Stimulated activated CD4-positive, alpha-beta T cell treated with anti-CD3 and anti-CD28 coated beads, Interleukin-15, amount 100 ng/mL, for 1 hour (primary cell): Measurements from ENCODE around the gene FNDC11.
A peak's percentile ranks its signal among the peaks of the same experiment; 100 is the strongest.
"Not testable (repeated sequence)": the region's sequence is repeated elsewhere in the genome, so short reads cannot be mapped to it uniquely, and the experiment has no call there.

ENCODE experiments used
- DNase-seq, 2 donors: peaks; one replicate each; pipeline ENCODE4 v3.0.0-alpha.2; 2020; ENCODE audit warnings: low read depth in 1 of 2, low spot score in 1 of 2

The FNDC11 gene

DNA sequence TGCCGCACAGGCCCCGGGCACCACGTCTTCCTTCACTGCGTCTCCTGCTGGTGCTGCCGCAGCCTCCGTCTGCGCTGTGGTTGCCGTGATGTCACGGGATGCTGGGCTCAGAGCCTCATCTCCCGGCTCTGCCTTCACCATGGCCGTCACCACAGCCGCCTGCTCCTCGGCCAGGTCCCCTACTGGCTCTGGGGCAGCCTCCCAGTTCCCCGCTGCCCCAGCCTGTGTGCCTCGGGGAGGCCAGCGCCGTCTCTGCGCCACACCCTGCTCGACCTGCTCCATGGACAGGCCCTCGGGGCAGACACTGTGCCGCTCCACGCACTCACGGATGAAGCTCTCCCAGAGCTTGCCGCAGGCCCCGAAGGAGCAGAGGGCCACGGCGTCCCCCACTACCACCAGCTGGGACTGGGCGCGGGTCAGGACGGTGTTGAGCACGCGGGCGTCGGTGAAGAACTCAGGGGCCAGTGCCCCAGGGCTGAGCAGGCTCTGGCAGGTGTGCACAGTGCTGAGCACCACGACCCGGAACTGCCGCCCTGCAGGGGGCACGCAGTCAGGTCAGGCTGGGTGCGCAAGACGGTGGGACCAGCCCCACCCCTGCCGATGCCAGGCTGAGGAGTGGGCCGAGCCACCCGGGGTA is 11.9 kb downstream of the FNDC11 start:
- no peak for DNase-seq

DNA sequence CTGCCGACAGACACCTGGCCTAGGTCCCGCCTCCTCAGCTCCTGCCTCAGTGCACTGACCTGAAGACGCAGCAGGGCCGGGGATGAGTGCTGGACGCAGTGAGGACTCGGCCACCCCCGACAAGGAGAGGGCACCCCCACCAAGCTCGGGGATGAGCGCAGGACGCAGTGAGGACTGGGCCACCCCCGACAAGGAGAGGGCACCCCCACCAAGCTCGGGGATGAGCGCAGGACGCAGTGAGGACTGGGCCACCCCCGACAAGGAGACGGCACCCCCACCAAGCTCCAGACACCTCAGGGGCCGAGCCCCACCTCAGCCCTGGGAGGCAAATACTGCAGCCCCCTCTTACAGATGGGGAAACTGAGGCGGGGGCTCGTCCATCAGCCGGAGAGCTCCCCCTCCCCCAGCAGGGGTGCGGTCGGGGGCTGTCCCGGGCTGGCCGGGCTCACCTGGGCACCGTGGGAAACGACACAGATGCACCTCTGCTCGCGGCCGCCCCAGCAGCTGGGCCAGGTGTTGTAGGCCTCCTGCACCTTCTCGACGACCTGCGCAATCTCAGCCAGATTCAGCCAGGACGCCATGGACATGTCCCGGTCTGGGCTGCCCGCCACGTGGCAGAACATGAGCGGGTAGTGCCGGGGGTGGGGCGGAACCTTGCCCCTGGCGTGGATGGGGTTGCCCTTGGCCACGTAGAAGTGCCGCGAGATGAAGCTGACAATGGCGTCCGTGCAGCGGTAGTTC is 12.6 kb downstream of the FNDC11 start:
- no peak for DNase-seq

DNA sequence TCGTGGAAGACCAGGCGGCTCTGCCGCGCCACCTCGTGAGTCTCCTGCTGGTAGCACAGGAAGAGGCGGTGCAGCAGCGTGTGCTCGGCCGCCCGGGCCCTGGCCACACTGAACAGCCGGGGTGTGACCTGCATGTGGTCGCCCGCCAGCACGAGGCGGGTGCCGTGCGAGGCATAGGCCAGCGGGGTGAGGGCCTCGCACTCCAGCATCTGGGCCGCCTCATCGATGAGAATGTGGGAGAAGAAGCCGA is 13.1 kb downstream of the FNDC11 start:
- DNase-seq: no peak

DNA sequence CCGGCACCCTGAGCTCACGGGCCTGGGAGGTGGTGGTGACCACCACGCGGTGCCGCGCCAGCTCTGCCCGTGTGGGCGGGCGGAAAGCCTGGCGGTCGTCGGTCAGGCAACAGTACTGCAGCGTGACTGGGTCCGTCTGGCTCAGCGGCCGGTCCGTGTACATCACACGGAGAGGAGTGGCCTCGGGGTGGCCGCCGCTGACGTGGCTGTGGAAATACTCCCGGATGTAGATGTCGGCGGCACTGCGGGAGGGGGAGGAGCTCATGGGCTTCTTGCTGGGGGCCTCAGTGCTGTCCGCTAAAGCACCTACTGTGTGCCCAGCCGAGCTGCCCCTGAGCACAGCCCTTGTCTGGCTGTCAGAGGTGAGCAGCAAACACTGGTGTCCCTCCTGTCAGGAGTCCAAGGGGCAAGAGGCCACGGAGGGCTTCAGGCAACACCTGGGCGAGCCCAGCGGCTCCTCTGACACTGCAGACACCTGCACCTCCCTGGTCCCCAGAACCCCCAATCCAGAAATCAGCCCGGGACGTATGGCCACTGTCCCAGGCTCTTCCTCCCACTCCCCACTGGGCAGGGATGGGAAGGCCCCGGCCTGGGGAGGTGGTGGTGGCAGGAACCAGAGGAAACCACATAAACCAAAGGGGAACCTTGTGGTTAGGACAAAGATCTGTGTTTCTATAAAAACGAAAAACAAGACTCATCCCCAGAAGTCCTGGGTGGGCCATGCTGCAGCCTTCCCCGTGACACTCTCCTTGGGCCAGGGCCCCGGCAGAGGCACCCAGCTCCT is 13.6 kb downstream of the FNDC11 start:
- peak; percentile 12 to 29 for DNase-seq

DNA sequence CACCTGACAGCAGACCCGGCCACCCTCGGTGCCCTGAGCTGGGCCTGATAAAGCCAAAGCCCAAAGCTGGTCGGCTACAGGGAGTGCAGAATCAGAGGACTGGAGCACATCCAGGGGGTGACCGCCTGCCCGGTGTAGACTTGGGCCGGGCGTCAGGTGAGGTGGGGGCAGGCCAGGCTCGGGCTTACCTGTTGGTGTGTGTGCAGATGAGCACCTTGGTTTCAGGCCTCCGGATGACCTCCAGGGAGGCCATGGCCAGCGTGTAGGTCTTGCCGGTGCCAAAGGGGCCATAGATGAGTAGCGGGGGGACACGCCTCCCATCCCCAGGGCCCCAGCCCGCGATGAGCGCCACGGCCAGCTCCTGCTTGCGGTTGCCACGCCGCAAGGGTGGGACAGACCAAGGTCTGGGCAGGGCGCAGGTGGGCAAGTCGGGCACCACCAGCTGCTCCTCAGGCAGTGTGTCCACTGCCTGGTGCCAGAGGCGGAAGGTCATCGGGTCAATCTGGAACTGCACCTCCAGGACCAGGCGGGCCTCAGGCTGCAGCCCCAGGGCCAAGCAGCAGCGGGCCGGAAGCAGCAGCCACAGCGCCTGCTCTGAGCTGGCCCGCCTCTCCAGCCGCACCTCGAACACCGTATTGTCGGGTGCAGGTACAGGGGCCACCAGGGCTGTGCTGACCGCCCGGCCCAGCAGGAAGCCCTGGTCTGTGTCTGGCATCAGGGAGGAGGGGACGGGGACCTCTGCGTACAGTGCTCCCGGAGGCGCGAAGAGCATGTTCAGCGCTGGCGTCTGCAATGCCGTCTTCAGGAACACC is 14.4 kb downstream of the FNDC11 start:
- DNase-seq: no peak

DNA sequence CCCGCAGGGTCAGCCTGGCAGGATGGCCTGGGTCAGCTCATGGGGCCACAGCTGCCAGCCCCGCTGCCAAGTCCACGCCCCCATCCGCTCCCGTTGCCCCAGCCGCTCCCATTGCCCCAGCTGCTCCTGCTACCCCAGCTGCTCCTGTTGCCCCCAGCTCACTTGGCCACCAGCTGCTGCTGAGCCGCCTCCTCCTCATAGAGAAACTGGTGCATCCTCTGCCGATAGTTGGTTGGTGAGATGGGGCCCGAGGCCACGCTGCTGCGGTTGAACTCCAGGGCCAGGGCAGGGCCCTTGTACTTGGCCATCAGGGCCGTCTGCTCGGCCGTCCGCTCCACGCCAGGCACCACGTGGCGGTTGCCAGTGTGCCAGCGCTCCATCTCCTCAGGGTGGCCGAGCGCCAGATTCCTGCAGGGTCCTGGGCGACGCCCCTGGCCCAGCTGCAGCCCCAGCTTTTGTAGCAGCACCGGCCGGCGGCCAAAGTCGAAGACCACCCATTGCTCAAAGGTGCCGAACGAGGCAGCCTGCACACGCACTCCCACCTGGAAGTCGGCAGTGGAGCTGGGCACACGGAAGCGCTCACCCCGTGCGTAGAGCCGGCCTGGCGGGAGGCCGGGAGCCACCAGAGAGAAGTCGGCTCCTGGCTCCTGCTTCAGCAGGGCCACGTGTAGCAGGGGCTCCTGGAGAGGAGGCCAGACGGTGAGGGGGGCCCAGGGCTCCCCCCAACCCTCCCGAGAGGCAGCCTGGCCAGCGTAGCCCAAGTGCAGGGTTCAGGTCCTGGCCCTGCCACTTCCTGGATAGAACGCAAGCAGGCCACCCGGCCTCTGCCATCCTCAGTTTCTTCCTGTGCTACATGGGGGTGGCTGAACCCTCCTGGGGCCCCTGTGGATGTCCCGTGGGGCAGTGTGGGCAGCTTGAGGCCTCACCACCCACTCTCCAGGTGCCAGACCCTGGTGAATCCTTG is 15.3 kb downstream of the FNDC11 start:
- DNase-seq: no peak

DNA sequence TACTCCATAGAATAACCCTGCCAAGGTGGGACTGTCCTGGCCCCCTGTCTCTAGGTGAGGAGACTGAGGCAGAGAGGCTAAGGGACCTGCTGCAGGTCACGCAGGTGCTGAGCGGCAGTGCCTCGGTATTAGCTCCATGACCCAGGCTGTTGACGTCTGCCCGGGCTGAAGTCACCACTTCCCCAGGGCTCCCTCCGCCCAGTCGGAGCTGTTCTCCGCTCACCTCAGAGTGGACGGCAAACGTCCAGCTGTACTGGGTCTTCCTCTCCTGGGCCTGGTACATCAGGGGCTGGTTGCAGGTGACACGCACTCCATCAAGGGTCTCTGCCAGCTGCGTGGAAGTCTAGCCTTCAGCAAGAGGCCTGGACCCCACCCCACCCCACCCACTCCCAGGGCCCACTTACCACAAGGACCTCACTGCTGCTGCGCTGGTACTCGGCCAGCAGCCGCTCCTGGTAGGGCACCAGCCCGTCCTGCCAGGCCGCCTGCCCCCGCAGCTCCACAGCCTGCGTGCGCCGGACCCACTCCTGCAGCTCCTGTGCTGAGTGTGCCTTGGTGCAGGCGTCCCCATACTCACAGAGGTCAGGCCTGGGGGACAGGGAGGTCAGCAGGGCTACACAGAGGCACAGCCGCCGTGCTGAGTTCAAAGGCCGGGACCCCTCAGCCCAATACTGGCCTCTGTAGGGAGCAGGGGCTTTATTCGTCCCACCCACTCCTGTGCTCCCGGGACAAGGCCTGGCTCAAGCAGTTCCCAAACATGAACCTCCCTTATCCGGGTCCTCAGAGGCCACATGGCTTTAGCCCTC is 16.5 kb downstream of the FNDC11 start:
- DNase-seq: no peak

DNA sequence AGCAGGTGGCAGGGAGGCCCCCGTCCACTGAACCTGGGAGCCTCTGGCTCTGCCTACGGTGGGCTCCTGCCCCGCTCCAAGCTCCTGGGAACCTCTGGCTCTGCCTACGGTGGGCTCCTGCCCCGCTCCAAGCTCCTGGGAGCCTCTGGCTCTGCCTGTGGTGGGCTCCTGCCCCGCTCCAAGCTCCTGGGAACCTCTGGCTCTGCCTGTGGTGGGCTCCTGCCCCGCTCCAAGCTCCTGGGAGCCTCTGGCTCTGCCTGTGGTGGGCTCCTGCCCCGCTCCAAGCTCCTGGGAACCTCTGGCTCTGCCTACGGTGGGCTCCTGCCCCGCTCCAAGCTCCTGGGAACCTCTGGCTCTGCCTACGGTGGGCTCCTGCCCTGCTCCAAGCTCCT is 17.1 kb downstream of the FNDC11 start:
- DNase-seq: not testable (repeated sequence)

DNA sequence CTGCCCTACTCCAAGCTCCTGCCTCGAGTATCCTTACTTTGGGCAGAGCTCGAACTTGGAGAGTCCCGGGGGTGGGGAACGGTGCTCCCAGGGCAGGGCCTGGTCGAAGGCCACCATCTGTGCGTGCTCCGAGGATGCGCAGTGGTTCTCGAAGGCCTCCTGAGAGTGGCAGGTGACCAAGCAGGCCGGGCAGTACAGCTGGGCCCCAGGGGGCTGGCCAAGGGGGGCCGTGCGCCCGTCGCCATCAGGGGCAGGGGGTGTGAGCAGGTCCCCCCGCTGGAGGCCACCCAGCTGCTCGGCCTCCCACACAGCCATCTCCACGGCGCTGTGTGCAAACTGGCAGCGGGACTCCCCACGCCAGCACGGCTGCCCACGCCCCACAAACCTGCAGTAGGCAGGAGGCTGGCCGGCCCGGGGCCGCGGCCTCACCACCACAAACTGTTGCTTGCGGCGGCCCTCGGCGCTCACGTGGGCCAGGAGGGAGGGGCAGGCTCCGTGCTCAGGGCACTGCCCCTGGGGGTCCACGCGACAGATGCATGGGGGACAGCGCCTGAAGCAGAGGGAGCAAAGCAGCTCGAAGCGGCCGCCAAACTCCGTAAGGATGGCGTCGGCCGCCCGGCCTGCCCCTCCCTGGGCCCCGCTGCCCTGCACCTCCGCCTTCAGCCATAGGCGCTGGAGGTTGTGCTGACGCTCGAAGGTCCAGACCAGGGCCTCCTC is 18.3 kb downstream of the FNDC11 start:
- no peak for DNase-seq

DNA sequence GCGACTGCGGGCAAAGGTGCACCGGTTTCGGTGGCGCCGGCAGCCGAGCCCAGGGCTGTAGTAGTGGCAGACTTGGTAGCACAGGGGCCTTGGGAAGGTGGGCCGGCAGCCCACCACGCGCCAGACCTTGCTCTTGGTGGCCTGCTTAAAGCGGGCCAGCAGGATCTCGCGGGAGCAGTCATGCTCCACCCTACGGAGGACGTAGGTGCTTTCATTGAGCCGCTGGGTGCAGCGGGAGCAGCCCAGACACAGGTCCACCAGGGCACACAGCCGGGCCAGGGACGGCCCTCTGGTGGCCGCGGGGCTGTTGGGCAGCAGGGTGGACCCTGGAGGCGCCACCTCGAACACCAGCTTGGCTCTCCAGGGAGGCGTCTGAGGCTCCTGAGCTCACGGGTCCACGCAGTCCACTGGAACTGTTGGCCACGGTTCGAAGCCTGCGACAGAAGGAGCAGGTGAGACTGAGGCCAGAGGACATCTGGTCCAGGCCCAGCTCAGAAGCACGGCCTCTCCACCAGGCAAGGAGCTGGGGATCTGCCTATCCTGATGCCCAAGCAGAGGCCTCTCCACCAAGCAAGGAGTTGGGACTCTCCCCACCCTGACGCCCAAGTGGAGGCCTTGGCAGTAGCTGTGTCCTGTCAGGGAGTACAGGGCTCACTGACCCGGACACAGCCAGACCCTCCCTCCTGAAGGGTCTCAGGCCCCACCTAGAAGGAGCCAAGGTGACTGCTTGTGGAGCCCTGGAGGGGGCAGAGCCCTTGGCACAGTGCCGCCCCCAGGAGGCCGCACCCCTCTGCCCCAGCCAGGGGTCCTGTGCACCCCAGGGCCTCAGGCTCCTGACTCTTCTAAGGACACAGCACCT is 19.1 kb downstream of the FNDC11 start:
- DNase-seq: no peak

DNA sequence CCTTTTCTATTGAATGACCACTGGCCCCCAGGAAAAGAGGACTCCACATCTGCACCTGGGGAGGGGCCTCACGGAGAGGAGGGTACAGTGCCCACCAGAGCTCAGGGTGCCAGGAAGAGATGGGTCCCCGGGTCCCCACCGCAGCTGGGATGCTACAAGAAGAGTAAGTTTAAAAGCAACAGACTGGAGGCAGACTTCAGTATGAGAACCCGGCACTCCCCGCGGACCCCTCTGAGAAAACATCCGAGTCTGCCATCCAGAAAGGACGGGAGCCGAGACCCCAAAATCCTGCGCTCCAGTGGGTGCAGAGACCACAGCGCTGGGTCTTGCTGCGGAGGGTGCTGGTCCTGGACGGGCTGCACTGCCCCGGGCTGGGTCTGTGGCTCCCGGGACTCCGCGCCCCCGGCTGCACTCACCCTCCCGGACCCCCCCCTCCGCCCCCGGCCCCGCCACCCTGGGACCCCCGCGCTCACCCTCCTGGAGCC is 19.7 kb downstream of the FNDC11 start:
- DNase-seq: no peak

DNA sequence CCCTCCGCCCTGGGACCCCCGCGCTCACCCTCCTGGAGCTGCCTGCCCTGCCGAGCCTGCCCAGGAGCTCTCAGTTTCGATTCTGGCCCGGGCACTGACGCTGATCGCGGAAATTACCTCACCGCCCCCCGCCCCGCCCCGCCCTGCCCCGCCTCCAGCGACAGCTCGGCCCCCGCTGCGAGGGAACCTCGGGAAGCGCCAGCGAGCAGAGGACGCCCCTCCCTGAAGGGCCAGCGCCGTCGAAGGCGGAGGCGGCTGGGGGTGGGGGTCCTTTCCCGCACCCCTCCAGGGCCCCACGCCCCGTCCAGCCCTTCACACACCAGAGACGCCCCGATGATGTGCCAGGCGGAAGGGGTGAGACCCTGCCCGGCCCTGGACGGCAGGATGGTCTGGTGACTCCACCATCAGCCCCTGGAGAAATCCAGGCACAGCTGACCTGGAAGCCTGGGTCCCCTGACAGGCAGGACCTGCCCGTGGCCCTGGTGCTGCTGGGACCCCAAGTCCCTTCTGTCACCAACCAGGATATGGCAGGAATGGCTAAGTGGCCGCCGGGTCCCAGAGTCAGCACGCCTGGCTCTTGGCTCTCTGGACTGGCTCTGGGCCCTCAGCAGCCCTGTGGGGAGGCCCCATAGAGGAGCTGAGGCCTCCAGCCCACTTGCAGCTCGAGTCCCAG is 20.3 kb downstream of the FNDC11 start, which contains the start of gene HELZ2:
Gene HELZ2 (minus strand): TSS at position 84 of the 673 bp plus-strand sequence. CDS start 1,854 bp downstream, outside the sequence.
- DNase-seq: peak; percentile 32 to 51

DNA sequence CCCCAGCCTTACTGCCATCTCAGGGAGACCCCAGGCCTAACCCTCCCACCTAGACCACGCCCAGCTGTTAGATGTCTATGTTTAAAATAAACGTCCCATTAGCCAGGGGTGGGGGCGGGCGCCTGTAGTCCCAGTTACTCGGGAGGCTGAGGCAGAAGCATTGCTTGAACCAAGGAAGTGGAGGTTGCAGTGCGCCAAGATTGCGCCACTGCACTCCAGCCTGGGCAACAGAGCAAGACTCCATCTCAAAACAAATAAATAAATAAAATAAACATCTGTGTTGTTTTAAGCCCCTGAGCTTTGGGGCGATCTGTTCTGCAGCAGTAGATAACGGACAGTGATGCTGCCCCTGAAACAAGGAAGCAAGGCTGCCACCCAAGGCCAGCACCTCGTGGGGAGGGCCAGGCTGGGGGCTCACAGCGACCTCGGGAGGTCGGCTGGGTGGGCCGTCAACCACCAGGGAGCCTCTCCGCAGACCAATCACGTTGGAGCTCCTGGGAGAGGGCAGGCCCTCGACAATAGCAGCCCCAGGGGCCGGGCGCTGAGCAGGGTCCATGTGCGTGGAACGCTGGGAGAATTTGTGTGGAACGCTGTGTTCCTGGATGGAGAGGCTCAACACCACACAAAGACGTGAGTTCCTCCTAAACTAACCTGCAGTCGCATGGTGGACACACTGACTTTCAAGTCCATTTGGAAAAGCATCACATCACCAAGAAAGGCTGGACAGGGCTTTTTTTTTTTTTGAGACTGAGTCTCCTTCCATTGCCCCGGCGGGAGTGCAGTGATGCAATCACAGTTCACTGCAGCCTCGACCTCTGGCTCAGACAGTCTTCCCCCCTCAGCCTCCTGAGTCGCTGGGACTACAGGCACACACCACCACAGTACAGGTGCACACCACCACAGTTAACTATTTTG is 21.1 kb downstream of the FNDC11 start:
- no peak for DNase-seq

DNA sequence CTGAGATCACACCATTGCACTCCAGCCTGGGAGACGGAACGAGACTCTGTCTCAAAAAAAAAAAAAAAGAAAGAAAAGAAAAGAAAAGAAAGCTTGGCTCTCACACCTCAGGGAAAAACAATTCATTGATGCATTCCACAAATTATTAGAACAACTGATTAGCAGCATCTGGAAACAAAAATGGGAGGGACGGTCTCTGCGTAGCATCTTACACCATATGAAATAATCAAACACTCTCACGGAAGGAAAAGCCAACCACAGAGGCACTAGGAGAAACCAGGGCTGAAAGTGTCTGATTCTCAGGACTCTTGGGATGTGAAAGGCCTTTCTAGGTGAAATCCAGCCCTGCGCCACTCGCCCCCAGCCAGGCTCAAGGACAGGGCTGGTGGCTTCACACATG is 22.4 kb downstream of the FNDC11 start:
- DNase-seq: no peak

DNA sequence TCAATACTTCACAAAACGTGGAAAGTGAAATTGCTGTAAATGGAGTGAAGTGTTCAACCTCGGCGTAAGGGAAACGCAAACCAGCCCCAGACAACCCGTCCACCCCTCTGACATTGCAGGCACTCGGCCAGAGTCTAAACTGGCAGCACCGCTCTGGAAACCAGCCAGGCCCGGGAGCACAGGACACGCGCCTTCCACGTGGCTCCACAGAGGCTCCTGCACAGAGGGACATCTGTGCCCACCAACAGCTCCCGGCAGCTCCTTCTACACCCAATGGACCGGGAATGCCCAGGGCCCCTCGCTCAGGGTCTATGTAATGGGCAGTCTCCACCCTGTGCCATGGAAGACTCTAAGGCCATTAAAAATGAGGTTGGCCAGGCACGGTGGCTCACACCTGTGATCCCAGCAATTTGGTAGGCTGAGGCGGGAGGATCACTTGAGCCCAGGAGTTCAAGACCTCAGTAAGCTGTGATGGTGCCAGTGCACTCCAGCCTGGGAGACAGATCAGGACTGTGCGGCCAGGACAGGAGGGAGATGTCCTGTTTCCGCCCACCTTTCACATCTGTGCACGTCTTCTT is 23.4 kb downstream of the FNDC11 start:
- no peak for DNase-seq
